Measurements from ENCODE around the gene FCER2. TPM values are rescaled to one million over a fixed set of nuclear protein-coding genes. Genes with fewer than 3 reads are reported as not detected.

FCER2 gene
- total and polyA plus RNA-seq, 4 donors: 0.14 TPM; not detected in 3

DNA sequence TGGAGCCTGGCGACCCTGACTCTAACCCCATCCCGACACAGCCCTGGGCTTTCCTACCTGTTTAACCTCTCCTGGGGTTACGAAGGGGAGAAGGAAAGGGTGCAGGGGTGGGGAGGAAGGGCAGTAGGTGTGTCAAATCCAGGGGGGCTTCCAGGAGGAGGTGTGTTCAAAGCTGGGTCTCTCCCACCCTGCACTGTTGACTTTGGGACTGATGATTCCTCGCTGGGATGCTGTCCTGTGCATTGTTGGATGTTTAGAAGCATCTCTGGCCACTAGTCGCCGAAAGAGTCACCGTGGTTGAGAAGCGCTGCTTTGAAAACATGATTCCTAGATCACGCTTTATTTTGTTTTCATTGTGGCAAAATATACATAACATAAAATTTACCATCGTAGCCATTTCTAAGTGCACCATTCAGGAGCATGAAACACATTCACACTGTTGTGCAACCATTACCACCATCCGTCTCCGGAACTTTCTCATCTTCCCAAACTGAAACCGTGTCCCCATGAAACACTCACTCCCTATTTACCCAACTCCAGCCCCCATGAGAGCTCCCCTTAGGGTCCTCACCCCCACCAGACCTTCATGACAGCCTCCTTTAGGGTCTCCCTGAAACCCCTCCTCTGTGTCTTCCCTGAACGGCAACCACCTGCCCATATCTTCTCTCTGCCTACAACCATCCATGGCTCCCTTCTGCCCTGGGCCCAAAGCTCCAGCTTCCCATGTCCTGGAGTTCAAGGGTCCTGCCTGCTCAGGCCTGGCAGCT, 4.4 kb upstream of the FCER2 start:
- peak overlapping the region; percentile 34 to 58 for H3K27ac ChIP-seq (ENCODE audit: low read depth in 1 of 2, low read length in 2 of 2)

DNA sequence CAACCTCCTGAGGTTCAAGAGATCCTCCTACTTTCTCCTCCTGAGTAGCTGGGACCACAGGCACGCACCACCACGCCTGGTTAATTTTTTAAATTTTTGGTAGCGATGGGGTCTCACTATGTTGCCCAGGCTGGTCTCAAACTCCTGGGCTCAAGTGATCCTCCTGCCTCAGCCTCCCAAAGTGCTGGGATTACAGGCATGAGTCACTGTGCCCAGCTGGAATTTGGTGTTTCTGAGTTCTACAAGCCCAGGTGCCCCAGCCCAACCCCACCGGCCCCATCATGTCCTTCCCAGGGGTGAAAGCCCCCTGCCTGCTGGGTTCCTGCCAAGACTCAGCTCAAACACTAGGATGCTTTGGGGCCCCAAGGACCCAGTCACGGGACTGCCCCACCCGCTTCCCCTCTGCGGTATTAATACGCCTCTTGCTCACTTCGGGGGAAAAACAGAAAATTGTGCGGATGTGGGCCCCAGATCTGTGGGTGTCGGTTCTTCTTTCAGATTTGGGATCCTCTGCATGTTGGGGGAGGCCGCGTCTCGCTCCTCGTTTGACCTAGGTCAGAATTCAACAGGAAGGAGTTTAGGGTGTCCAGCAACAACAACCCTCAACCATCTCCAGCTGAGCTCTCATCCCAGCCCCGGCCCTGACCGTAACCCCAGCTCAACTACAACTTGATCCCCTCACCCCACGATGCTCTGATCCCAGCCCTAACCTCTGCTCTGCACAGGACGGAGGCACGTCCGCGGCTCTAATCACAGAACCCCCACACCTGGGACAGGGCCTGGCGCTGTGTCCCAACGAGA, 3.7 kb upstream of the FCER2 start:
- no peaks in the 10 kb centered on the region for H3K36me3 ChIP-seq (ENCODE audit: control insufficient read depth in 4 of 4, insufficient read depth in 3 of 4, low read depth in 1 of 4, low read length in 3 of 4)
- no peak overlapping the region for H3K9ac ChIP-seq (ENCODE audit: low read depth in 1 of 2, low read length in 2 of 2)
- 60% methylated on average over 24 of the region's 24 CpGs for WGBS
- H3K27me3 ChIP-seq (ENCODE audit: control insufficient read depth in 4 of 4, insufficient read depth in 4 of 4, low read length in 3 of 4): no peaks in the 10 kb centered on the region
- H3K4me1 ChIP-seq (ENCODE audit: control insufficient read depth in 4 of 4, insufficient read depth in 4 of 4, low read length in 3 of 4): no peaks in the 10 kb centered on the region
- TF ChIP-seq HNF4G (IDR thresholded peaks at IDR 0.05) (no peak), YY1 (IDR thresholded peaks at IDR 0.05) (no peak), TAF1 (conservative IDR thresholded peaks at IDR 0.05) (no peak)
- DNase-seq (ENCODE audit: low spot score): no peak
- H3K9me3 ChIP-seq (ENCODE audit: control insufficient read depth in 4 of 4, low read length in 3 of 4): no peaks in the 10 kb centered on the region
- H3K4me3 ChIP-seq (ENCODE audit: low read depth in 1 of 3, low read length in 3 of 3): no peak overlapping the region
- H3K27ac ChIP-seq (ENCODE audit: low read depth in 1 of 2, low read length in 2 of 2): peak overlapping the region; percentile 17 to 48

More for the DNA sequence above, 4.4 kb upstream of the FCER2 start:
- no peaks in the 10 kb centered on the region for H3K4me1 ChIP-seq (ENCODE audit: control insufficient read depth in 4 of 4, insufficient read depth in 4 of 4, low read length in 3 of 4)
- no peaks in the 10 kb centered on the region for H3K36me3 ChIP-seq (ENCODE audit: control insufficient read depth in 4 of 4, insufficient read depth in 3 of 4, low read depth in 1 of 4, low read length in 3 of 4)
- H3K9ac ChIP-seq (ENCODE audit: low read depth in 1 of 2, low read length in 2 of 2): no peak overlapping the region
- TF ChIP-seq EGR1 (IDR thresholded peaks at IDR 0.05; ENCODE audit: low read depth in 2 of 2): no peak
- no peak for TF ChIP-seq RXRA (IDR thresholded peaks at IDR 0.05)
- TF ChIP-seq, protein P1, sequence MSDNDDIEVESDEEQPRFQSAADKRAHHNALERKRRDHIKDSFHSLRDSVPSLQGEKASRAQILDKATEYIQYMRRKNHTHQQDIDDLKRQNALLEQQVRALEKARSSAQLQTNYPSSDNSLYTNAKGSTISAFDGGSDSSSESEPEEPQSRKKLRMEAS (IDR thresholded peaks at IDR 0.05): no peak
- no peak for TF ChIP-seq ZBTB33 (IDR thresholded peaks at IDR 0.05)
- no peak for TF ChIP-seq SP1 (IDR thresholded peaks at IDR 0.05)
- TF ChIP-seq REST (IDR thresholded peaks at IDR 0.05): no peak
- TF ChIP-seq JUND (IDR thresholded peaks at IDR 0.05): no peak
- no peak for TF ChIP-seq YY1 (IDR thresholded peaks at IDR 0.05)
- no peak for DNase-seq (ENCODE audit: low spot score)
- no peak overlapping the region for H3K4me3 ChIP-seq (ENCODE audit: low read depth in 1 of 3, low read length in 3 of 3)
- H3K9me3 ChIP-seq (ENCODE audit: control insufficient read depth in 4 of 4, low read length in 3 of 4): no peaks in the 10 kb centered on the region
- 78% methylated on average over 14 of the region's 14 CpGs for WGBS
- no peaks in the 10 kb centered on the region for H3K27me3 ChIP-seq (ENCODE audit: control insufficient read depth in 4 of 4, insufficient read depth in 4 of 4, low read length in 3 of 4)

All from liver (tissue), 9 donors.